IMR-90 (cell line): ENCODE measurements around the gene LRFN2.

Source experiments
- BHLHE40 ChIP-seq: fragments of 150-350 bp; IDR thresholded peaks from 2 replicates; pipeline ENCODE4 v1.6.1; 2016; ENCODE audit warnings: mild to moderate bottlenecking, low read depth, low read length
- CEBPB ChIP-seq: IDR thresholded peaks from 2 replicates; pipeline ENCODE4 v1.6.1; 2012; ENCODE audit warnings: low read depth, low read length, improper control_type of control experiment
- CHD1 ChIP-seq: IDR thresholded peaks from 2 replicates; pipeline ENCODE4 v1.6.1; 2012; ENCODE audit warnings: low read depth, low read length, improper control_type of control experiment
- MAZ ChIP-seq: IDR thresholded peaks from 2 replicates; pipeline ENCODE4 v1.6.1; 2012; ENCODE audit warnings: low read depth, mild to moderate bottlenecking, low read length, improper control_type of control experiment, moderate library complexity, borderline replicate concordance
- MXI1 ChIP-seq: IDR thresholded peaks from 2 replicates; pipeline ENCODE4 v1.6.1; 2012; ENCODE audit warnings: low read depth, mild to moderate bottlenecking, low read length, moderate library complexity, borderline replicate concordance
- POLR2A ChIP-seq: IDR thresholded peaks from 2 replicates; pipeline ENCODE4 v1.6.1; 2012; ENCODE audit warnings: mild to moderate bottlenecking, low read depth, low read length
- RFX5 ChIP-seq: IDR thresholded peaks from 2 replicates; pipeline ENCODE4 v1.8.0; 2012; ENCODE audit warnings: low read depth, mild to moderate bottlenecking, low read length, moderate library complexity
- TF ChIP-seq, protein P1 (sequence below): conservative IDR thresholded peaks from 2 replicates; pipeline ENCODE4 v1.5.1; 2012; ENCODE audit warnings: mild to moderate bottlenecking, low read depth, low read length, improper control_type of control experiment
- TF ChIP-seq, protein P2 (sequence below): fragments of 150-350 bp; IDR thresholded peaks from 2 replicates; pipeline ENCODE4 v1.6.1; 2017; ENCODE audit warnings: mild to moderate bottlenecking, antibody characterized with exemption, low read length, low read depth
- TF ChIP-seq, protein P3 (sequence below): fragments of 150-350 bp; IDR thresholded peaks from 2 replicates; pipeline ENCODE4 v1.6.1; 2016; ENCODE audit warnings: low read depth, mild to moderate bottlenecking, low read length, moderate library complexity, borderline replicate concordance

DNA sequence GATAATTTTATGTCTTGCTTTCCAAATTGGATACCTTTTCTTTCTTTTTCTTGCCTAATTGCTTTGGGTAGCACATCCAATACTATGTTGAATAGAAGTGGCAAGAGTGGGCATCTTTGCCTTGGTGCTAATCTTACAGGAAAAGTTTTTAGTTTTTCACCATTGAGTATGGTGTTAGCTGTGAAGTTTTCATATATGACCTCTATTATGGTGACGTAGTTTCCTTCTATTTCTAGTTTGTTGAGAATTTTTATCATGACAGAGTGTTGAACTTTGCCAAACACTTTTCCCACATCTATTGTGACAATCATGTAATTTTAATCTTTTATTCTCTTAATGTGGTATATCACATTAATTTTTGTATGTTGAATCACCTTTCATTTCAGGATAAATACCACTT lies 216.1 kb downstream of the LRFN2 start:
- TF ChIP-seq, protein P1, sequence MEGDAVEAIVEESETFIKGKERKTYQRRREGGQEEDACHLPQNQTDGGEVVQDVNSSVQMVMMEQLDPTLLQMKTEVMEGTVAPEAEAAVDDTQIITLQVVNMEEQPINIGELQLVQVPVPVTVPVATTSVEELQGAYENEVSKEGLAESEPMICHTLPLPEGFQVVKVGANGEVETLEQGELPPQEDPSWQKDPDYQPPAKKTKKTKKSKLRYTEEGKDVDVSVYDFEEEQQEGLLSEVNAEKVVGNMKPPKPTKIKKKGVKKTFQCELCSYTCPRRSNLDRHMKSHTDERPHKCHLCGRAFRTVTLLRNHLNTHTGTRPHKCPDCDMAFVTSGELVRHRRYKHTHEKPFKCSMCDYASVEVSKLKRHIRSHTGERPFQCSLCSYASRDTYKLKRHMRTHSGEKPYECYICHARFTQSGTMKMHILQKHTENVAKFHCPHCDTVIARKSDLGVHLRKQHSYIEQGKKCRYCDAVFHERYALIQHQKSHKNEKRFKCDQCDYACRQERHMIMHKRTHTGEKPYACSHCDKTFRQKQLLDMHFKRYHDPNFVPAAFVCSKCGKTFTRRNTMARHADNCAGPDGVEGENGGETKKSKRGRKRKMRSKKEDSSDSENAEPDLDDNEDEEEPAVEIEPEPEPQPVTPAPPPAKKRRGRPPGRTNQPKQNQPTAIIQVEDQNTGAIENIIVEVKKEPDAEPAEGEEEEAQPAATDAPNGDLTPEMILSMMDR: no peak
- no peak for TF ChIP-seq BHLHE40
- TF ChIP-seq RFX5: no peak
- TF ChIP-seq CHD1: no peak
- no peak for TF ChIP-seq POLR2A
- TF ChIP-seq, protein P2, sequence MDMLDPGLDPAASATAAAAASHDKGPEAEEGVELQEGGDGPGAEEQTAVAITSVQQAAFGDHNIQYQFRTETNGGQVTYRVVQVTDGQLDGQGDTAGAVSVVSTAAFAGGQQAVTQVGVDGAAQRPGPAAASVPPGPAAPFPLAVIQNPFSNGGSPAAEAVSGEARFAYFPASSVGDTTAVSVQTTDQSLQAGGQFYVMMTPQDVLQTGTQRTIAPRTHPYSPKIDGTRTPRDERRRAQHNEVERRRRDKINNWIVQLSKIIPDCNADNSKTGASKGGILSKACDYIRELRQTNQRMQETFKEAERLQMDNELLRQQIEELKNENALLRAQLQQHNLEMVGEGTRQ: no peak
- TF ChIP-seq MAZ: no peak
- TF ChIP-seq CEBPB: no peak
- TF ChIP-seq, protein P3, sequence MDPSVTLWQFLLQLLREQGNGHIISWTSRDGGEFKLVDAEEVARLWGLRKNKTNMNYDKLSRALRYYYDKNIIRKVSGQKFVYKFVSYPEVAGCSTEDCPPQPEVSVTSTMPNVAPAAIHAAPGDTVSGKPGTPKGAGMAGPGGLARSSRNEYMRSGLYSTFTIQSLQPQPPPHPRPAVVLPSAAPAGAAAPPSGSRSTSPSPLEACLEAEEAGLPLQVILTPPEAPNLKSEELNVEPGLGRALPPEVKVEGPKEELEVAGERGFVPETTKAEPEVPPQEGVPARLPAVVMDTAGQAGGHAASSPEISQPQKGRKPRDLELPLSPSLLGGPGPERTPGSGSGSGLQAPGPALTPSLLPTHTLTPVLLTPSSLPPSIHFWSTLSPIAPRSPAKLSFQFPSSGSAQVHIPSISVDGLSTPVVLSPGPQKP: no peak
- no peak for TF ChIP-seq MXI1
